Islet precursor cell (in vitro differentiated cells): ENCODE data around the gene ADD2.
"Not testable (repeated sequence)": the region's sequence is repeated elsewhere in the genome, so short reads cannot be mapped to it uniquely, and the experiment has no call there.

ENCODE experiments used
- DNase-seq: peaks from one replicate; pipeline ENCODE4 v3.0.0-alpha.2; 2018

ADD2 gene, protein sequence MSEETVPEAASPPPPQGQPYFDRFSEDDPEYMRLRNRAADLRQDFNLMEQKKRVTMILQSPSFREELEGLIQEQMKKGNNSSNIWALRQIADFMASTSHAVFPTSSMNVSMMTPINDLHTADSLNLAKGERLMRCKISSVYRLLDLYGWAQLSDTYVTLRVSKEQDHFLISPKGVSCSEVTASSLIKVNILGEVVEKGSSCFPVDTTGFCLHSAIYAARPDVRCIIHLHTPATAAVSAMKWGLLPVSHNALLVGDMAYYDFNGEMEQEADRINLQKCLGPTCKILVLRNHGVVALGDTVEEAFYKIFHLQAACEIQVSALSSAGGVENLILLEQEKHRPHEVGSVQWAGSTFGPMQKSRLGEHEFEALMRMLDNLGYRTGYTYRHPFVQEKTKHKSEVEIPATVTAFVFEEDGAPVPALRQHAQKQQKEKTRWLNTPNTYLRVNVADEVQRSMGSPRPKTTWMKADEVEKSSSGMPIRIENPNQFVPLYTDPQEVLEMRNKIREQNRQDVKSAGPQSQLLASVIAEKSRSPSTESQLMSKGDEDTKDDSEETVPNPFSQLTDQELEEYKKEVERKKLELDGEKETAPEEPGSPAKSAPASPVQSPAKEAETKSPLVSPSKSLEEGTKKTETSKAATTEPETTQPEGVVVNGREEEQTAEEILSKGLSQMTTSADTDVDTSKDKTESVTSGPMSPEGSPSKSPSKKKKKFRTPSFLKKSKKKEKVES

DNA sequence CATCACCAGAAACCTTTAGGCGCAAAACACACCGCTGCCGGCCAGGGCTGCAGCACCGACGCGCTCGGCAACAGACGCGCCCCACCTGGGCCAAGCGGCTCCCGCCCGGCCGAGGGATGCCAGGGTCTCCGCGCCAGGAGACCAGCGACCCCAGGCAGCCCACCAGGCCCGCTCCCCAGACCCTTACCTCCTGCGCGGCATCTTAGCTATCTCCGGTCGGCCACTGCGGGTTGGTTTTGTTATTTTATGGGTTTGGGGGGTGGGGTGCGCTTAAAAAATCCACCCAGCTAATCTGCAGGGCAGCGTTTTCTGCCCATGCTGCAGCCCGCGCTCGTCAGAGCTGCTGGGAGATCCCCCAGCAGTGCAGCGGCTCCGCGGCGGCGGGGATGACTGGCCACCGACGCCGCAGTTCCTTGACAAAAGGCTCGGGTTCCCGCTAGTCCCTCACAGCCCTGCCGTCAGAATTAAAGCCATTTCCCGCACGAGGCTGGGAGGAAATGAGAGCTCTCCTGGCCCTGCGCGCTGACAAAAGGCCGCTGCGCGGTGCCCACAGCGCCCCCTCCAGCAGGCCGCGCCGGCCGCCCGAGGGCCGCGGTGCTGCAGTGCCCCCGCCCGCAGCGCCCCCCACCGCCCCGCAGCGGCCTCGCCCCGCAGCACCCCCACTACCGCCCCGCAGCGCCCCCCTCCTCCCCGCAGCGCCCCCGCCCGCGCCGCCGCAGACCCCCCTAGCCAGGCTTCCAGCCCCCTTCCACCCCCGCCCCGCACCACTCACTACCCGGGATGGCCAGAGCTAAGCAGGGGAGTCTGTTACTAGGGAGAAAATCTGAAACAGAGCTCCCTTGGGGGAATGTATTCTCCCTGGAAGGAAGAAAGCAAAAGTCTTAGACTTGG lies at the start of gene ADD2:
TSS of gene ADD2 (minus strand) at position 502 of the 891 bp plus-strand sequence. CDS start 61,792 bp downstream, outside the sequence.
- DNase-seq = peak; percentile 77

DNA sequence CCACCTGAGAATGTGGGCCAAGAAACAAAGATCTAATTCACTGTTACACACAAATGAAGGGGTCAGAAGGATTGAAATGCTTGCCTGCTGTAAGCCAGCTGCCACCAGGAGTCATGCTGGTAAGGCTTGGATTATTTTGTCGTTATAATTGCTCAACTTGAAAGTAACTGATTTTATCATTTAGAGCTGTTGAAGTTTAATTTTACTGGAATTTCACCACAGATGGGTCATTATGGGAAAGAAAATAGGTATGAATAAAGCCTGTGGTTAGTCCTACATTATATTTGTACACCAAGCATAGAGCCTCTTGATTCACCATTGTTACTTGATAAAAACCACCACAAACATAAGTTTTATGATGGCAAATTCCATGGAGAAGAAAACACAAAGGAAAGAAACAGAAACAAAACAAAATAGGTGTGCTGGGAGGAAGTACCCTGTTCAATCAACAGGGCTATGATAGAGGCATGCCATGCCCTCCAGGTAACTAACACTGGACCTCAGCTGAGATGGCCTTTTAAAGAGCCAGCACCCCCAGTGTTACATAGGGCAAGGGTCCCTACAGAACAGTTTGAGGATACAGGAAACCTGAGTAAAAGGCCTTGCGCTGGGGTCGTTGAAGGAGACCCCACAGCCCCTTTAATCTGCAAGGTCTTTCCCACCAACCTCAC lies 49.4 kb upstream of the ADD2 start:
- no peak for DNase-seq

DNA sequence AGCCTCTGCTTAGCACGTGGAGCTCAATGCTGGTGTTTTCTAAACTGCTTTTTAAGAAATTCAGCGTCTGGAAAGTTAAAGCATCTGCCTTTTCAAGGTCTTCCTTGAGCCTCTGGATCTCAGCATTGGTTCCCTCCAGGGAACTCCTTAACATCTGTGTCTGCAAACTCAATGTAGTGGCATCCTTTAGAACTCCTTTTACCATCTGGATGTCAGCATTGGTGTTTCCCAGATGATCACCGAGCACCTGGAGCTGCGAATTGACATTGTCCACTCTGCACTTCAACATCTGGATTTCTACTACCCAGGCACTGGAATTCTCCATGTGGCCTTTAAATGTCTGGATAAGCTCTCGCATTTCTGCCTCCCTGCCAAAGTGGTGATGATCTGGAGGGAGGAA lies 48.7 kb upstream of the ADD2 start:
- no peak for DNase-seq

DNA sequence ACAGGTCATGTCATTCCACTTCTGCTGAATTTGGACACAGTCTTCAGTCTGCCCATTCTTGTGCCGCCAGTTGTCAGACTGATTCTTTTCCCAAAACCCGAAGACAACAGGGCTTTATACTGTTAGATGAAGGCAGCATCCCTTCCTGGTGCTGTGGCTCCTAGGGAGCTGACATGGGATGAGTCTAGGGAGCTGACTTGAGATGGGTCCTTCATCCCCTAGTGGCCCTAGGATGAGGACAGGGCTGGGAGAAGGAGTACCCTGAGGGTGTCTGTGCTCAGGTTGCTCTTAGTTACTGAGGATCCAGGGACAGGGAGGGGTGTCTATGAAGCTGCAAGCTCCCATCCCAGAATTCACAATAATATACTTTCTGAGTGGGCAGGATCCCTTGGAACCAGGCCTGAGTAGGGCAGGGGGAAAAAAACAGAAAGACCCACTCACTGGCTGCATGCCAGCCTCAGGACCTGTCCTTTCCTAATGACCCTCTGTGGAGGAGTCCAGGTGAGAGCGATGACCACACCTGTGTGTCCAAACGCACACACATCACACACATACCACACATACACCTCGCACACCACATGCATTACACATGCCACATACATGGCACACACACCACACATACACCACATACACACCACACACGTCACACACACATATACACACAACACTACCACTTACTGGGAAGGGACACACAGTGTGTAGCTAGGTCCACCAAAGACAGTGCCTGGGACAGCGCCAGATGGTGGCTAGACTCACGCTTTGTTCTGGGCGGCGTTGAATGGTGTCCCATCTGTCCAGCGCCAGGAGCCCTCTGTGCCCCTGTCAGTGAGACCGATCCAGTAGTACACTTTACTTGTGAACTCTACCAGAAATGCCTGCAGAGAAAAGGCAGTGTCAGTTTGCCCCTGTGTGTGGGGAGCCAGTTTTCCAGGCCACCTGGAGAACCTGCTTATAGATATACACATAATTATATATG lies 41.3 kb upstream of the ADD2 start:
- DNase-seq = no peak

DNA sequence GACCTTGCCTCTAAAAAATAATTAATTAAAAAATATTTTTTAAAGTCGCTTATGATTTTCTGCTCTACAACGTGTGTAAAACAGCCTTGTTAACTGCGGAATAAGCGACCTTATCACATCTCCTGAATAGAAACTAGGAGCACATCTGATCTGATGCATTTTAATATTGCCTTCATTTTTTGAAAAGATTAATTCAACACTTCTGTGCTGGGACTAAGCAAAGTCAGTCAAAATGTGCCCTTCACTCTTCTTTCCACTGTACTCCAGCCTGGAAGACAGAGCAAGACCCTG lies 39.8 kb upstream of the ADD2 start:
- no peak for DNase-seq

DNA sequence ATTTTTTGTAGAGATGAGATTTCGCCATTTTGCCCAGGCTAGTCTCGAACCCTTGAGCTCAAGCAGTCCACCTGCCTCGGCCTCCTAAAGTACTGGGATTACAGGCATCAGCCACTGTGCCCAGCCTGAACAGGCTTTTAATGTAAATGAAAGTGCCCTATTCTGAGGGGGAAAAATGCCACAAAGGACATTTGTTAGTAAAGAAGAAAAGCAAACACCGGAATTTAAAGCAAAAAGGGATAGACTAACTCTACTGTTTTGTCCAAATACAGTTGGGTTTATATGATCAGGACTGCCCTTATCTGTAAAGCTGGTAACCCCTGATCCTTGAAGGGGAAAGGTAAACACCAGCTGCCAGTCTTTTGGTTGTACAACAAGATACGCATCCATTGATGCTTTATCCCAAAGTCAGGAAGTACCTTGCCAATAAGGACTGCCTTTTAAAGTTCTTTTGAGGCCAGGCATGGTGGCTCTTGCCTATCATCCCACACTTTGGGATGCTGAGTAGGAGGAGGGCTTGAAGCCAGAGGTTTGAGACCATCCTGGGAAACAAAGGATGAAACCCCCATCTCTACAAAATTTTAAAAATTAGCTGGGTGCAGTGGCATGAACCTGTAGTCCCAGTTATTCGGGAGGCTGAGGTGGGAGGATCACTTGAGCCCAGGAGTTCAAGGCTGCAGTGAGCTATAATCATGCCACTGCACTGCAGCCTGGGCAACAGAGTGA lies 39.3 kb upstream of the ADD2 start:
- DNase-seq = no peak

DNA sequence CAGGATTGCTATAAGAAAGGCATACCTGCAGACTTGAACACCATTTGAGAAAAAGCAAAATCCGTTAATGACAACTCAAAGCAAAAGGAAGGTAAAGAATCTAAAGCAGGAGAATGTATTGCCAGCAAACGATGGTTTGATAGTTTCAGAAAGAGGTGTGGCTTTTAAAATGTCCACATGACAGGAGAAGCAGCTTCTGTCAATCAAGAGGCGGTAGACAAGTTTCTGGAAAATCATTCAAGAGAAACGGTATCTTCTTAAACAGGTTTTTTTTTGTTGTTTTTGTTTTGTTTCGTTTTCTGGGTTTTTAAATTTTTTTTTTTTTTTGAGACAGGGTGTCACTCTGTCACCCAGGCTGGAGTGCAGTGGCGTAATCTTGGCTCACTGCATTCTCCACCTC lies 38.6 kb upstream of the ADD2 start:
- no peak for DNase-seq

DNA sequence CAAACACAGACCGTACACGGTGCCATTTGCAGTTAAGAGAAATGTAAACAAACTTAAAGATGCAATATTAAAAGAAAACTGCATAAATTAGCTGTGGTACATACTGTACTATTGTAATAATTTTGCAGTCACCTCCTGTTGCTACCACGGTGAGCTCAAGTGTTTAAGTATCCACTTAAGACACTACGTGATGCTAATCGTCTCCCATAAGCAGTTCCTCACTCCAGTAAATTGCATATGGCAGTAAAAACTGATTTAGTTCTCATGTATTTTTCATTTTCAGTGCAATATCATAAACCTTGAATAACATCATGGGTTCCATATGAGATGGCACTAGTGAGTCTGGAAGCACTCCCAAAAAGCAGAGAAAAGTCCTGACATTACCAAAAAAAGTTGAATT lies 38.0 kb upstream of the ADD2 start:
- DNase-seq = no peak

DNA sequence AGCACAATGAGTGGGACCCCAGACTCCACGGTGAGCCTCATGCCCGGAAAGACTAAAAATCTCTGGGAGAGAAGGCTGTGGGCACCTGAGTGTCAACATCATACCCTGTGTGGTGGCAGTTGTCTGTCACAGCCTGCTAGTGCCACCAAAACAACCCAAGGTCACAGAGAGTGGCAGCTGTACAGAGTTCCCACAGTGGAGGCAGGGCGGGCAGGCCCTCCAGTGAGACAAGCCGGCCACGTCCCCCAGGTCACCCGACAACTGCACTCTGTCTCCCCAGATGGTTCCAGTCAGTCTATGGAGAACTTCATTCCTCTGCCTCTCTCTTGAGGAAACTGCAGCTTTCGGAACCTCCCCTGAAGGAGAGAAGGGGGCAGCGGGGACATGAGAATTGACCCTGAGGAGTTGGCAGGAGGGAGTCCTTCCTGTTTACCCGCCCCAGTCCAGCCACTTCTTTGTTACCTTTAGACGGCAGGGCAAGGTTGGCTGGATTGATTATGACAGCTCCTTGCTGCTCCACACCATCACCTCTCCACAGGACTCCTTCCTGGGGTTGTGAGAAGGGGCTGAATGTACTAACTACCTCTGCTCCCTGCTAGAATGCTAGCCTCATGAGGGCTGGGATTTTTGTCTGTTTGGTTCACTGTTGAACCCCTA lies 33.7 kb upstream of the ADD2 start:
- no peak for DNase-seq

DNA sequence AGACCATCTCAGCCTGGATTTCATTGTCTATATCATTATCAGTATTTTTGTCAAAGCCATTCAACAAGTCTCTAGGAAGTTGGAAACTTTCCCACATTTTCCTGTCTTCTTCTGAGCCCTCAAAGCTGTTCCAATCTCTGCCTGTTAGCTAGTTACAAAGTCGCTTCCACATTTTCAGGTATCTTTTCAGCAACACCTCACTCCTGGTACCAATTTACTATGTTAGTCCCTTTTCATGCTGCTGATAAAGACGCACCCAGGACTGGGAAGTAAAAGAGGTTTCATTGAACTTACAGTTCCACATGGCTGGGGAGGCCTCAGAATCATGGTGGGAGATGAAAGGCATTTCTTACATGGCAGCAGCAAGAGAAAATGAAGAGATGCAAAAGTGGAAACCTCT lies 31.7 kb upstream of the ADD2 start:
- DNase-seq = no peak

DNA sequence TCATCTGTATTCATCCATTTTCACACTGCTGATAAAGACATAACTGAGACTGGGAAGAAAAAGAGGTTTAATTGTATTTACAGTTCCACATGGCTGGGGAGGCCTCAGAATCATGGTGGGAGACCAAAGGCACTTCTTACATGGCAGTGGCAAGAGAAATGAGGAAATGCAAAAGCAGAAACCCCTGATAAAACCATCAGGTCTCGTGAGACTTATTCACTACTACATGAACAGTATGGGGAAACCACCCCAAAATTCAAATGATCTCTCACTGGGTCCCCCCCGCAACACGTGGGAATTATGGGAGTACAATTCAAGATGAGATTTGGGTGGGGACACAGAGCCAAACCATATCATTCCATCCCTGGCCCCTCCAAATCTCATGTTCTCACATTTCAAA lies 30.0 kb upstream of the ADD2 start:
- DNase-seq = not testable (repeated sequence)

DNA sequence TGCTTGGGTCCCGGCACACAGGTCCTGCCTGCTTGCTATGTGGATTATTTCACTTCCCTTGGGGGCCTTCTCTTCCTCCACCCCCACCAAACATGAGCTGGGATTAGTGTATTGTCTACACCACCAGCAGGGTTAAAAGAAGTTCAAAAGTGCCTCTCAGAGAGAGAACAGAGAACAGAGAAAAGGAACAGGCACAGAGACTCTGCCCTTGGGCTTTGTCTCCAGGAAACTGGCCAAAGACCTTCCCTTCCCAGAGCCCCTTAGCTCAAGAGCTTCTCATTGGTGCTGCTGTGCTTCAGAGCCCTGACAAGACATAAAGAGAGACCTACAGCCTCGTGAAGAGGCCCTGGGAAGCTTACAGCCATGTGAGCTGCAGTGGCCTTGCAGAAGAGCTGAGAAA lies 29.5 kb upstream of the ADD2 start:
- DNase-seq = no peak

DNA sequence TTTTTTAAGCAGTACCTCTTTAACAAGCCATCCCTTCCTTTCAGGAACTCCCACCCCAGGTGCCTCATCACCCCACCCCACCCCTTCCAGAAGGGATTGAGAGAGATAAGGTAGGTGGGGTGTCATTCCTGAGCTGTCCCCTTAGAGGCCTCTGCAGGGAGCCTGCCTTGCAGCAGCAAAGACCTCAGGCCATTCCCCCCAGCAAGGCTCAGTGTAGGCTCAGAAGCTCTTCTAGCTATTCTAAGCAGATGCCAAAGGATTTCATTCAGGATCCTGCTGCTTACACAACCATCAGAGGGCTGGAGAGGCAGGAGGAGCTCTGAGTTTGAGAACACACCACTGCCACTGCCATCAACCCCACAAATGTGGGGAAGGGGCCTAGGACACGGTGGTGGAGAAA lies 28.3 kb upstream of the ADD2 start:
- DNase-seq = no peak

DNA sequence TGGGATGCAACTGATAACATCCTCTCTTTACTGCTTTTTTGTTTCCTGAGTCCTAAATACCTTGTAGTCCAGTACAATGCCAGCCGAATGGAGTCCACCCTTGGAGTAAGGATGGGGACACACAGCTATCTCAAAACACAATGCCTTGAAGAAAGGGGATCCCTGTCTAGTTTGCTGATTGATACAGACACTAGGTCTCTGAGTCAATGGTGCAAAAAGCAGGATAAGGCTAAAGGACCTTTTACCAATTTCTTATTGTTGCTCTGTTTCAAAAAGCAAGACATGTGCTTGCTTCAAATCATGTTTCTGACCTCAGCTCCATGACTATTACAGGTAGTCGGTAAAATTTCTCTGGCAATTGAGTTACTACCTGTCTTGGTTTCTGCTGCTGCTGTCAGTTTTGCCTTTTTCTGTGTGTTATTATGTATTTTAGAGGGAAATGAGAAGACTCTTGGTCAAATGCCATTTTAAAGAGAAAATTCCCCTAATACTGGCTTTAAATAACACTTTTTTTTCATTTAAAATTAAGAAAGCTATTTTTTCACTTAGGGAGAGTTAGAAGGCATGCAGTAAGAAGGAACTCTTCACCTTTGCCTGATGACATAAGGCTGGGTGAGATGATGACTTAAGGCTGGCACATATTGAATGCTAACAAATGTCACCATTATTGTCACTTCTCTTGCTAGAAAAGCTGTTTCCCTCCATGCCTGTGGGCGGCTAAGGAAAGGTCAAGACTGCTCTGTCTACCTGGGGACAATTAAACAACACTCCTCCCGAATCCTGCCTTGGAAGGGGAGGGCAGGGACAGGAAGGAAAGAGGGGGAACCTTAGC lies 27.4 kb upstream of the ADD2 start:
- DNase-seq = no peak

DNA sequence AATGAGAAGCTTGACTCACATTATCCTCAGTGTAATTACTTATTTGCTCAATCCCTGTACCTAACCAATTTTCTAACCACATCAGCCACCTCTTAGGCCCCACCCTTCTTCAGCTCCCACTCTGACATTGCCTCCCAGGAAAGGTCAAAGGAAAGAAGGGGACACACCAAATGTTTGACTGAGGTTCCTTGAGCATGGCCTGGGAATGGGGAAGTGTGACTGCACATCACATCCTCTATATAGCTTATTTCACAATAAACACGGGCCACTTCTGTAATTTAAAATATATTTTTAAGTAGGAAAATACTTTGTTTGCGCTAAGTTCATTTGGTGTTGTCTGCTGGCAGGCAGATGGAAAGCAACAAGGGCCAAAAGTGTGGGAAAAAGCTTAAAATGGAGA lies 25.4 kb upstream of the ADD2 start:
- DNase-seq = no peak

DNA sequence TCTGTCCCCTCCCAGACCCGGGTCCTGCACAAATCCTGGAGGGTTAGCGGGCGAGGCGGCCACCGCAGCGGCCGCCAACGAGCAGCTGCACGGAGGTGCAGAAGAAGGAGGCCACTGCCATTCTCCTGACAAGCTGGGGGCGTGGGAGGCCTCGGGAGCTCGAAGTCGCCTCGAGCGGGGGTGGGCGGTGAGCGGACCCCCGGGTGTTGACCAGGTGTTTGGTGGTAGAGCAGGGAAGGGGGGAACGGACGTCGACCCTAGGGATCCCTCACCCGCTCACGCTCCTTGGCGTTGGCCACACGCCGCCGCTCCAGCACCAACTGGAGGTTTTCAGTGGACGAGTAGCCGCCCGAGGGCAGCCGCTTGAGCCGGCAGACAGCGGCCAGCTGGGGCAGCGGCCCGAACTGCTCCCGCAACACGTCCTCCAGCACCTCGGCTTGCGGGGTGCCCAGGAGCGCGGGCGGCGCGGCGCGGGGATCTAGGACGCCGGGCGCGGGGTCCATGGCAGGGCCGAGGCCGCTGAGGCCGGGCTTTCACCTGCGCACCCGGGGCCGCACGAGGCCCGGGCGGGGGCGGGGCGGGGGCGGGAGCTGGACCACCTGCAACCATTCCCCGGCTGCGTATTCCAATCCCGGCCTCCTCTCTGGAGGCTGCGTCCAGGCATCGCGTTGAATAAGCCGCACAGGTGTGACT lies 22.3 kb upstream of the ADD2 start, which contains the start of gene FIGLA:
TSS of gene FIGLA (minus strand) at position 508 of the 693 bp plus-strand sequence. CDS start at position 503, 5 bp downstream.
- DNase-seq = peak; percentile 66

DNA sequence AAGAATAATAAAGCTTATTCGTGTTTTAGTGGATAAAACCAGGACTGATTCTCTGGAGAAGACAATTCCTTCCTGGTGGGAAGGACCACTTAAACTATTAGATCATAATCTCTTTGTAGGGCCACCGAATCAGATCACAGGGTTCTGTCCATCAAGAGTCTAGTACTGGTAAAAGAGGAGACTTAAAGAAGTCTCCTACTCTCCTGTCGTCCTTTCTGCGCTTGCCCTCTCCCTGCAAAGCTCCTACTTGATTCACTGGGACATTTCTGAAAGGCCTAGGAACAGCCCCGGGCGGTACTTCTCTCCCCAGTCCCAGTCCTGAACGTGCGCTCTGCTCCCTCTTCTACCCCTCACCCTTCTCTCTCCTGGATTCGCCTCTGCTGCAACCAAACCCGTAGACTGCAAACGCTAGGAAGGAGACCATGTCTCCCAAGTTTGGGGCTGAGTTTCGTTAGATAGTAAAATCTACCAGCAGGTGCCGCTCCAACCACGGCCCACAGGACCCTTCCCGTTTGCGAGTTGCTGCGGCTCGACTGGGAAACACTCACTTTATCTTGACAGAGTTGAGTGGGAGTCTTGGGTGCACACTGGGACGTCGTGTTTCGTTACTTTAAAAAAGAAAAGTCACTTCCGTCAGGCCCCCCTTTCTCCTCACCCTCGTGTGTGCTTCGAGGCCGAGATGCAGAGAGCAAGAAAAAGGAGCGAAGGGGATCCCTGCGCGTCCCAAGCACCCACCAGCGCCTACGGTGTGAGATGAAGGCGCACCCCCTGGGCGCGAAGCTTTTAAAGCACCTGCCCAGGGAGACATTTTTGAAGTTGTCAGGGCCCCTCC lies 21.5 kb upstream of the ADD2 start:
- peak; percentile 90 for DNase-seq
